ENCODE measurements around the gene CTSF.
"Not testable (repeated sequence)": the region's sequence is repeated elsewhere in the genome, so short reads cannot be mapped to it uniquely, and the experiment has no call there.

CTSF gene

DNA sequence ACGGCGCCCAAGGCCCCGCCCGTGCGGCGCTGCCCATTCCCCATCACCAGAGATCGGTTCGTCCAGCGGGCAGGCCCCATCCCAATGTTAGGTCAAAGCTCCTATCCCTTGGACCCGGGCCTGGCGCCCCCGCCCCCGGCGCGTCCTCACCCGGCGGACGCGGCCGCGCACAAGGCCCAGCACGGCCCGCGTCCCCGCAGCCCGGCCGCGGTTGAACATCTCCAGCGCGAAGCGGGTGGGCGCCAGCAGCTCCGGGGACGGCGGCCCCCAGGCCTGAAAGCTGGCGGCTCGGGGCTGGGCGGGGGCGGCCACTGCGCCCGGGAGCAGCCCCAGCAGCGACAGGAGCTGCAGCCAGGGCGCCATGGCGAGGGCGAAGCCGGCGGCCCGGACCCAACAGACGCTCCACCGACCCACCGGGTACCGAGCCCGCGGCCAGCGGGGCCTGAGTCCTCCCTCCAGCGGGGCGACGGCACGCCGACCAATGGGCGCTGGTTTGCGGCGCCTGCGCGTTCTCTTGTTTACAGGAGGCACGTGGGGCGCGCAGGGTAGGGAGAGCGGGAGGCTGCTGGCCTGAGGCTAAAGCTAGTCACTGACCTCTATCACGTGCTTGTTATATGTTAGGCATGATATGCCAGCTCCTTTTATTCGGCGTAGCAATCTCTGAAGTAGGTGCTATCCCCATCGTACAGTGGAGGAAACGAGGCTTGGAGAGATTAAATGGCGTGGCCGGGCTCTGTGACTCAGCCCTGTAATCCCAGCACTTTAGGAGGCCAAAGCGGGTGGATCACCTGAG, at the start of gene CTSF:
Gene CTSF, minus strand, starts transcription at position 483 of the 793 bp plus-strand sequence. Its CDS starts 120 bp downstream, at position 363.
- peak; percentile 50 for DNase-seq

- no peak for DNase-seq
These were observed 48.9 kb upstream of the CTSF start for GRCh38 chr11:66617155-66617834.

- peak; percentile 94 for DNase-seq
These were observed 48.2 kb upstream of the CTSF start, which contains the start of gene RBM14 for GRCh38 chr11:66616379-66617154. TSS of gene RBM14 (plus strand) at chr11:66616630. CDS start at chr11:66616721, 91 bp downstream.

GRCh38 chr11:66614073-66614472, 45.7 kb upstream of the CTSF start:
- no peak for DNase-seq

GRCh38 chr11:66612458-66612857, 44.1 kb upstream of the CTSF start:
- DNase-seq: no peak

GRCh38 chr11:66609721-66610617, 41.6 kb upstream of the CTSF start:
- no peak for DNase-seq

- no peak for DNase-seq
These were observed 38.9 kb upstream of the CTSF start for GRCh38 chr11:66607126-66607834.

DNA sequence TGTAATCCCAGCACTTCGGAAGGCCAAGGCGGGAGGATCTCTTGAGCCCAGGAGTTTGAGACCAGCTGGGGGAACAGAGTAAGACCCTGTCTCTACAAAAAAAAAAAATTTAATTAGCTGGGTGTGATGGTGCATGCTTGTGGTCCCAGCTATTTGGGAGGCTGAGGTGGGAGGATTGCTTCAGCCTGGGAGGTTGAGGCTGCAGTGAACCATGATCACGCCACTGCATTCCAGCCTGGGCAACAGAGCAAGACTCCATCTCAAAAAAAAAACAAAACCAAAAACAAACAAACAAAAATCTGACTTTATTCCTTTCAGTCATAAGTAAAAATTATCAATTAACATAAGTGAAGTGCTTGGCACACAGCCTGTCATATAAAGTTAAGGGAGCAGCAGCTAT, 38.2 kb upstream of the CTSF start:
- DNase-seq: not testable (repeated sequence)

DNA sequence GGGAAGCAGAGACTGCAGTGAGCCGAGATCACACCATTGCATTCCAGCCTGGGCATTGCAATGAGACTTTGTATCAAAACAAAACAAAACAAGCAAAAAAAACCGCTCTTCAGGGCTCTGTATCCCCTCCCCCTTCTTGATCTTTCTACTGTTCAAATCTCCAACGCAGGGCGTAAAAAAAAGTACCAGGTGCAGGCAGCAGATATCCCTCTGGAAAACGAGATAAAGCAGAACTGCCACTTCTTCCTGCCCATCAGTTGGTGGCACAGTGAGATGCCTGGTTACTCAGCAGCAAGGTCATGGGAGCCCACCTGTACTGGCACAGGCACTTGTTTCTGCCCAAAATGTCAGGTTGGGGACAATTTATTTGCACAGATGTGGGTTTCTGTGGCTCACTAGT, 35.7 kb upstream of the CTSF start:
- no peak for DNase-seq

DNA sequence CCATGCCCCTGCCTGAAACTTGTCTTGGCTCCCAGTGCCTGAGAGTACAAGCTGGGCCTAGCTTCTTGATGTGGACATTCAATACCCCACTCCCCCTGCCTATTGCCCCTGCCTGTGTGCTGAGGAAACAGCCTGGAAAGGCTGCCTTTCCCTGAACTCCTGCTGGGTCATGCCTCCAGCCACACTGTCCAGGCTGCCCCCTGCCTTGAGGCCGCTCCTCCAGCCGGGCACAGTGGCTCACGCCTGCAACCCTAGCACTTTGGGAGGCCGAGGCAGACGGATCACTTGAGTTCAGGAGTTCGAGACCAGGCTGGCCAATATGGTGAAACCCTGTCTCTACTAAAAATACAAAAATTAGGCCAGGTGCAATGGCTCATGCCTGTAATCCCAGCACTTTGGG, 34.7 kb upstream of the CTSF start:
- no peak for DNase-seq

- no peak for DNase-seq
These were observed 32.3 kb upstream of the CTSF start for GRCh38 chr11:66600631-66601233.

DNA sequence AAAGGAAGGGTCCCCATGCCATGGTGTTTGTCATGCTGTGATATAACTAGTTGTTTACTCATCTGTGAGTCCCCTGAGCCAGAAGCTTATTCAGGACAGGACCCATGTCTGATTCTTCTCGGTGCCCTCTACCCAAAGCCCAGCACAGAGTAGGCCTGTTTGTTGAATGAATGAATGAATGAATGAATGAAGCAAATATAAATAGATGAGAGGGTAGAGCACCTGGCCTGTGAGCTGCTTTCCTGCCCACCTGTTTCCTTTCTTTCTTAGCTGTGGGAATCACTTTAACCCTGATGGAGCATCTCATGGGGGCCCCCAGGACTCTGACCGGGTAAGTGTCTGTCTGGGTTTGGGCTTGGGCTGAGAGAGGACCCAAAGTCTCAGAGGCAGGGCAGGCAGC, 31.8 kb upstream of the CTSF start:
- no peak for DNase-seq

DNA sequence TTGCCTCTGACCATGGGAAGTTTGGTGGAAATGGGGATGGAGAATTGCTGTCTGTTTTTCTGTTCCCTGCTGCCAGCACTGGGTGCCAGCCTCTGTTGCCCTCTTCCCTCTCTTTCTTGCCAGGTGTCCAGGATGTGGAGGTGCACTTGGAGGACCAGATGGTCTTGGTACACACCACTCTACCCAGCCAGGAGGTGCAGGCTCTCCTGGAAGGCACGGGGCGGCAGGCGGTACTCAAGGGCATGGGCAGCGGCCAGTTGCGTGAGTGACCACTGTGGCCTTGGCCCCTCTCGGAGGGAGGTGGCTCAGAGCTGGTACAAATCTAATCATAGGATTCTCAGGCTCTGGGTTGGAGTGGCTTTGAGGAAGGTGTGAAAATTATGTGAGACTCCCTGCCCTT, 30.6 kb upstream of the CTSF start:
- DNase-seq: no peak

- DNase-seq: no peak
These were observed 27.0 kb upstream of the CTSF start for GRCh38 chr11:66595245-66595904.

GRCh38 chr11:66593650-66594049, 25.2 kb upstream of the CTSF start:
- DNase-seq: no peak

- DNase-seq: no peak
These were observed 24.9 kb upstream of the CTSF start for GRCh38 chr11:66593303-66593635.

DNA sequence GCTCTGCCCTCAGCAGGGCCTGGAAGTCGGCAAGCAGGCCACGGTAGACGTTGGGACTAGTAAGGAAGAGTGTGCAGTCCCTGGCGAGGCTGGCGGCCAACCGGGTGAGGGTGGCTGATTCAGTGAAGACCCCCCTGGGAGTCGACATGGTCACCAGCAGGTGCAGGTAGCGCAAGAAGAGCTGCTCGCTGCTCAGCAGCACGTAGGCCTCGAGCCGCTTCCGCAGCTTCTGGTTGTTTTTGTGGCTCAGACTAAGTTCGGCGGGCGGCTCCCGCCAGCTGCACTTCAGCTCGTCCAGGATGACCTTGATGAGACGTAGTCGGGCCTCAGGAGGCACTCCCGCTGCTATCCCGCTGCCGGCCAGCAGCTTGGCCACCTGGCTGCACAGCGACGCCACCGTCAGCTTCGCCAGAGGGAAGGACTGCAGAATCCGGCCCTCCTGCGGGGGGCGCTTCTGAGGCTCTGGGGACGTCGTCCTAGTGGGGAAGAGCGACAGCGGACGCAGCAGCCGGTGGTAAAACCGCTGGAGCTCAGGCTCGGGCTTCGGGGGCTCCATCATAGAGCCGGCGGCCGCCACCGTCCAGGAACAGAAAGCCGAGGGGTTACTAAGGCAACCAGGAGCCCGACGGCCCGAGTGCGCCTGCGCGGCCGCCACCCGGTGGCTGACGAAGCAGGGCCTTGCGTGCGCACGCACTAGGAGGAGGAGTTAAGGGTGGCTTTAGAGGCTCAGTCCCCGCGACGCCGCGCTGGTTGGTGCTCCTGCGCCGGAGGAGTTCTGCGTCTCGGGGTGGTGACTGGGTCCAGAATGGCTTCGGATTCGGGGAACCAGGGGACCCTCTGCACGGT, 24.3 kb upstream of the CTSF start, which contains the start of the genes CCDC87 and CCS:
Gene CCDC87, minus strand, starts transcription at position 607 of the 846 bp plus-strand sequence. Its CDS starts 48 bp downstream, at position 559.
Gene CCS, plus strand, starts transcription at position 729 of the 846 bp plus-strand sequence. Its CDS starts 77 bp downstream, at position 806.
- peak; percentile 97 for DNase-seq

- DNase-seq: no peak
These were observed 22.8 kb upstream of the CTSF start for GRCh38 chr11:66591175-66591574.

DNA sequence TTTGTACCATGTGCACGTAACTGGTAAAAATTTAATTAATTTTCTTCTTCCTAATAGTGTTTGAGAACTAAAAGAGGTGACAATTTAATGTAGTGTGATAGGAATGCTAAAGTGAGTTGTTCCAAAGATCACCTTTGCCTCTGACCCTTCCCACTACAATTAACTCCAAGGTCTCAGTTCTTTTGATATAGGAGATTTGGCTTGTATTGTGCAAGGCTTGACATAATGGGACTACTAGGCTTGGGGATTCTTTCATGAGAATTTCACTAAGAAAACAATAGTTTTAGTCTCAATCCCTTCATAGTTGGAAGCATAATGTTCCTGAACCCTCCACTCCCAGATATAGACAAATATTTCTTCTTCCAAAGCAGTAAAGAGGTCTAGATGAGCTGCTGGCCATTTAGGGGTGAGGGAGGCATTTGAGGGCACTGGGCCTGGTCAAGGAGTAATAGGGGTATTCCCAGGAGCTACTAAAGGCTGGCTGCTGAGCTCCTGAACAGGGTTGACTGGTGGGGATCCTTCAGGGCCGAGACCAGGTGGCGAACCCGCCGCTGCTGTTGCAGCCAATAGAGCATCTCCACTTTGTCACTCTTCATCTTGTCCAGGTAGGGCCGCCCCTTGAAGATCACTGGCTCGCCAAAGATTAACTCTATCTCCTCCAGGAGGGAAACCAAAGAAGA, 21.7 kb upstream of the CTSF start:
- no peak for DNase-seq
